NCI-H1694 treated with DMSO at 0.1 percent for 48 hours (cell line): ENCODE results near the gene COL20A1.
"Not testable (repeated sequence)": the region's sequence is repeated elsewhere in the genome, so short reads cannot be mapped to it uniquely, and the experiment has no call there.

Source experiments
- DNase-seq: peaks from one replicate; lab custom pipeline; 2025; lab: John Stamatoyannopoulos, UW

The COL20A1 gene

DNA sequence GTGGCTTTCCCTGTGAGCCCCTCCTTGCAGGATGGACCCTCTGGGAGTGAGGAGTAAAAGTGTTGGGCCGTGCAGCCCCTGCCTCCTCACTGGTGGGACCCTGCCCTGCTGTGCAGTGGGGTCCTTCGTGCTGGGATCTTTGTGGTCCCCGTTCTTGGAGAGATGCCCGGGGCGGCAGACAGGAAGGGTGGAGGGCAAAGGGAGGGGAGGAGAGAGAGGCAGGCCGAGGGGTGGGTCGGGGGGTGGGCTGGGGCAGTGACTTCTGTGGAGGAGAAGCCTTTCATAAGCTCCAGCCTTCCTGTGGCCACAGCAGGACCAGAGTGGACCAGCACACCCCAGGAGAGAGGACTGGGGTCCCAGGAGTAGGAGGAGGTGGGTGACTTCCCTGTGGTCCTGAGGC is at the start of gene COL20A1:
Gene COL20A1 (plus strand): TSS at position 283 of the 400 bp plus-strand sequence. CDS start 1,922 bp downstream, outside the sequence.
- no peak for DNase-seq

DNA sequence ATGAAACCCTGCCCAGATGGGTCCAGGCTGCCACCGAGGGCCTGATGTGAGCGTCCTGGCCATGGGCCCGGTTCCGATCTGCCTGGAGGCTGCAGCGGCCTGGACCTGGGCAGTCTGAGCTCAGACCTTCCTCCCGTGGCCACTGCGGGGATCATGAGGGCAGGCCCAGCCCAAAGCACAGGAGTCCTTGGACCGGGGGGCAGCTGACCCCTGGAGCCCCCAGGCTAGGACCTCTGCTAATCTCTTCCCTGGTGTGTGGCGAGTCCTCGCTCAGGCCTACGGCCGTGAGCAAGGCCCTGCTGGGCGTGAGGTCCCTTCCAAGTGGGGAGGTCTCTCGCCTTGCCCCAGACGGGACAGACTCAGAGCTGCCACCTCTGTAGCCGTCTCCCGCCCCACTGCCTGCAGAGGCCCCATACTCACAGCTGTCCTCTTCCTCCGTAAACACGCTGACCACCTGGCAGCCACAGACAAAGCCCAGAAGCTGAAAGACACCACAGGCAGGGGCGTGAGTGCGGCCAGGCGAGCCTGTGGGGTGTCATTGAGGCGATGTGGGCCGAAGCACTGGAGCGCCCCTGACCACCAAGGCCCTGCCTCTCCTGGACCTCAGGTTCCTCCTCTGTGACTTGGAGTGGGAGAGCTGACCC is 49.3 kb upstream of the COL20A1 start:
- DNase-seq, result no peak

DNA sequence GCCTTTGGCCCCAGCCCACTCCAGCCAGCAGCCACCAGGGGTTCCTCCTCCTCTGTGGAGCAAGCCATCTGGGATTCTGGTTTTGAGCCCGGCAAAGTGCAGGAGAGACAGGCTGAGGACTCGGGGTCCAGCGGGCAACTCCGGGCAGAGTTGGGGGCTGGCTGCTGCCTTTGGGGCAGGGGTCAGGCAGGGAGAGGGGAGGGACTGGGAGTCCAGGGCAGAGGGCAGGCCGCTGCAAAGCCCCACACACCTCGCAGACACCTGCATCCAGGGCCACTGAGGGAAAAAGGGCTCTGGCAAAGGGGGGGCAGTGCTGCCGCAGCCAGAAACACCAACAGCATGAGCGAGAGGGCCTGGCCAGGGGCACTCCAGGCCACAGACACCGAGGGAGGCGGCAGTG is 48.5 kb upstream of the COL20A1 start:
- DNase-seq, result no peak

DNA sequence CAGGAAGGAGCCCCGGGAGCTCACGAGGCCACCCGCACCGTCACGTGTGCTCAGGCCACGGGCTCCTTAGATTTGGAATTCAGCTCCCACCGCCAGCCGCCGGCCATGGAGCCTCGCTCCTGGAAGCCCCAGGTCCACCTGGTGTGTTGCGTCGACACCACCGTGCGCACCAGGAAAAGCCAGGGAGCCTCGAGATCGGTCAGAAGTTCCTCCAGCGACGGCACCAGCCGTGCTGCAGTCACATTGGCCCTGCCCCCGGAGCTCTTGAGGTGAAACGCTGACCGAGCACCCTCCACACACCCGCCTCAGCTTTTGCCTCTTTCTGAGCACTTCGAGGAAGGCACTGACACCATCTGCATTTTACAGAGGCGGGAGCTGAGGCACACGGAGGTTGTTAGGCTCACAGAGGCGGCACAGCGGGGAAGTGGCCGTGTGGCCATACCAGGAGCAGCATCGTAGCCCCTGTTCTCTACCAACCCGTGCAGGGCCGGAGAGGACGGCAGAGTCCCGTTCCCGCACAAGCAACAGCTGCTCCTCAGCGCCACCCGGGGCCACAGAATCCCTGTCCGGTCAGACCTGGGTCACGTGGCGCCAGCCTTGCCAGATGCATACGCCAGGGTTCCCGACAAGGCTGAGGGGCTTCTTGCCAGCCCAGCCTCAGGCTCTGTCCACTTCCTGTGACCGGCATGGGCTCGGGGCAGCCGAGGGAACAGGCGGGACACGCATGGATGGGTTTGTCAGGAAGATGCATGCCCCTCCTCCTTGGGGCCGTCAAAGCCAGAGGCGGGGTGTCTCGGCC is 46.3 kb upstream of the COL20A1 start:
- no peak for DNase-seq

DNA sequence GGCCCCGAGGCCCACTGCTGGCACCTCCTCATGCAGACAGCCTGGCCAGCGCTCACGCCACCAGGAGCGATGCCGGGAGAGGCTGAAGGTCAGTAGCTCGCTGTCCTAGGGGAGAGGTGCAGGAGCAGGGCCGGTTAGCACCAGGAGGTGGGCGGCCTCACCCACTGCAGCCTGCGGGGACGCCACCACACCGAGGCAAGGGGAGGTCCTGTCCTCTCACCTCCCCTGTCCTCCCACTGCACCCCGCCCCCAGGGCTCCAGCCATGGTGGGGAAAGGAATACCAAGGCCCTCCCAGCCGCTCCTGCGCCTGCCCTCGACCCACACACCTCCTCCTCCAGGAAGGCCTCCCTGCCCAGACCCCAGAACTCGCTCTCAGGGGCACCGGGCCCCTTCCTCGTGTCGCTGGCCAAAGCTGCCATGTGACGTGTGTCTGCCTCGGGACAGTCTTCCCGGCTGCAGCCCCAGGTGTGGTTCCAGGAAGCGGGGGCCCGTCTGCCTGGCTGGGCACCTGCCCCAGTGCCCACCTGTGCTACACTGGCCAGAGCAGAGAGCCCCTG is 45.2 kb upstream of the COL20A1 start:
- DNase-seq, result no peak

DNA sequence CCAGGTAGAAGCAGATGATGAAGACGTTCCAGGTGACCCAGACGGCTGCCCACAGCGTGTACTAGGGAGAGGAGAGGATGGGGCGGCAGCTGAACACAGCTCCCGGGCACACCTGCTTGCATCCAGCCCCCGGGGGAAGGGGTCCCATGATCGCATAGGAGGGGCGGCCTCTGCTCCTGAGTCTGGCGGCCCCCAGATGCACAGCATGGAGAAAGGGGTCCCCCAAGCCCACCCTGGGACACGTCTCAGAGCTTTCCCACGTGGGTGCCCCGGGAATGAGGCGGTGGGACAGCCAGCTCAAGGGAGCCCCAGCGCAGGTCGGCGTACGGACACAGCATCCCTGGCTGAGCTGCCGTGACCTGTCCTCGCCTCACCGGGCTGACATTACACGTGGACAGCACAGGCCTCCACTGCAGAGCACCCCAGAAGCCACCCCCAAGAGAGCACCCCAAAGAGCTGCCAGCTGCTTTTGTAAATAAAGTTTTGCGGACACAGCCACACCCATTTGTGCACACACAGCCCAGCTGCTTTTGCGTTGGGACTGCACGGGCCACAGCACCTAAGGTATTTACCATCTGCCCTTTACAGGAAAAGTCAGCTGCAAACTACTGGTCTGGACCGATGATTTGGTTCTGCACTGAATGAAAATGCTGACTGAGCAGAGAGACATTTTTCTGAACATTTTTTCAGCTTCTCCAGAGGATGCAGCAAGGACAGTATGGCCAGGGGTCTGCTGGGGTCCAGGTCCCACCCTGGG is 44.0 kb upstream of the COL20A1 start:
- no peak for DNase-seq

DNA sequence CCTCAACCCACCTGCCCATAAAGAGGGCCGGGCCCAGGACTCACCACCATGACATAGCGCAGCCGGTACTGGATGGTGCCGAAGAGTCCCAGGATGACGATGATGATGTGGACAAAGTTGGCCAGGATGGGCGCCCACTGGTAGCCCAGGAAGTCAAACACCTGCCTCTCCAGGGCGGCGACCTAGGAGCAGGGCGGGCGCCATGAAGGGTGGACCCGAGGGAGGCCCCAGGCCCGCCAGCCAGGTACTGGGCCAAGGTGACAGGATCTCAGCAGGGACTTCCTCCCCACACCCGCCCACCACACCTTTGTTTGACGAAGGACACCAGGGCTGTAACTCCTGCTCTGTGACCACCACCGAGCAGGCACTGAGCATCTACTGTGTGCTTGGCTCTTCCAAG is 43.1 kb upstream of the COL20A1 start:
- no peak for DNase-seq

DNA sequence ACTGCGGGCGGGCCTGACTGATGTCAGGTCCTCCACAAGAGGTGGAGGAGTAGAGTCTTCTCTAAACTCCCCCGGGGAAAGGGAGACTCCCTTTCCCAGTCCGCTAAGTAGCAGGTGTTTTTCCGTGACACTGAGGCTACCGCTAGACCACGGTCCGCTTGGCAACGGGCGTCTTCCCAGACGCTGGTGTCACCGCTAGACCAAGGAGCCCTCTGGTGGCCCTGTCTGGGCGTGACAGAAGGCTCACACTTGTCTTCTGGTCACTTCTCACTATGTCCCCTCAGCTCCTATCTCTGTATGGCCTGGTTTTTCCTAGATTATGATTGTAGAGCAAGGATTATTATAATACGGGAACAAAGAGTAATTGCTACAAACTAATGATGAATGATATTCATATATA is 41.6 kb upstream of the COL20A1 start:
- not testable (repeated sequence) for DNase-seq

DNA sequence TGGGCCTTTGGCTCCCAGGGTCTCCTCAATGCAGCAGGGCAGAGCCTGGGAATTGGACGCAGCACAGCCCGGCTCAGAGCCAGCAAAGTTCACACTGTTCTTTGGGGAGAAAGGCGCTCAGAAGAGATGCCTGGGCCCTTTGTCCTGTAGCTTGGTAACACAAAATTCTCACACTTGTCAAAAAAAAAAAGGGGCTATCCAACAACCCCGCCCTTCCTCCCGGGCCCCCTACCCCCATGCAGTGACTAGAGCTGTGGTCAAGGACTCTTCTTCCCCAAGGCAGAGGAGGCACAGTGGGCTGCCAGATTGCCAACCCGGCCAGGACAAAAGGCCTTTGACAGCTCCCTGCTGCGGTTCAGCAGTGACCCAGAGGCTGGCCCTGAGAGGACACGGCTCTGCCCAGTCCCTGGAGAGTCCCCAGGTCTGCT is 40.7 kb upstream of the COL20A1 start:
- no peak for DNase-seq

DNA sequence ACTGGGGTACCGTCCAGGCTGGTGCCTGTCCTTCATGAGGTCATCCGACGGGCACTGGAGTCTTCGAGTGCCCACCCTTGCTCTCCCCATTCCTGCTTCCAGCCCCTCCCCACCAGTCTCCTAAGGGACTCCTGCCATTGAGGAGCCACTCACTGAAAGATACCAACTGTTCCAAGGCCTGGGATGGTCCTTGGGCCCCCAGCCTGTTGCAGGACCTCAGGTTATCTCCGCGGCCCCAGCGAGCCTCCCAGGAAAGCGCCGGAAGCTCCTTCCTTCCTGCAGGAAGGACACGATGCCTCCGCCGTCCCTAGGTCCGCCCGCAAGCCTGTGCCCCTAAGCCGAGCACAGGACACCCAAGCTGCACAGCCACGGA is 39.9 kb upstream of the COL20A1 start:
- no peak for DNase-seq

DNA sequence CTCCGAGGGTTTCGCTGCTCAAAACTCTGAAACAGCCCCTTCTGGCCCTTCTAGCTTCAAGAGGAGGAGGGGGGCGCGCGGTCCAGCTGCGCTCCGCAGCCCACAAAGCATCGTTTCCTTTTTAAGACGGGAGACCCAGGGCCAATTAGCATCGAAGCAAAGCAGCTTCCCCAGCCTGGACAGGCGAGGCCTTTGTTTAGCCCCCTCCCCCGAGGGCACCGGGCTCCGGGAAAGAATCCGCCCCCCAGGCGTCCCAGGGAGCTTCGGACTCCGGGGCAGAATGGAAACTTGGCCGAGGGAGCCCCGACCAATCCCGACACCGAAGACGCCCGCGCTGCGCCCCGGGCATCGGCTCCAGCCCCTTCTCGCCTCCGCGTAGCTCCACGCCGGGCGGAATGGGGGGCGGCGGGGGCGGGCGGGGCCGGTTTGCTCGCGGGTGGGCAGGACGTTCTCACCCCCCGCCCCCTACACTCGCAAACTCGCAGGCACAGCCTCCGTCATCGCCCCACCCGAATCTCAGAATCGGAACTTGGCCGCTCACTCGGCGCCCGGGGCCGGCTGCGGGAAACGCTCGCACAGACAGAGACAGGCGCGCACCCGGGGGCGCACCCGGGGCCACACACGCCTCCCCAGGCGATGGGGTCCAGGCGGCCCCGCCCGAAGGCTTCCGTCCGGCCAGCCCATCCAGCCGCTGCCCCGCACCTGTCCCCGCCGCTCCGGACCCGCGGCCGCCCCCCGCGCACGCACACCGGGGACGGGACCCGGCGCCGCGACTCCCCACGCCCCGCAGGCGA is 39.4 kb upstream of the COL20A1 start:
- DNase-seq, result no peak

DNA sequence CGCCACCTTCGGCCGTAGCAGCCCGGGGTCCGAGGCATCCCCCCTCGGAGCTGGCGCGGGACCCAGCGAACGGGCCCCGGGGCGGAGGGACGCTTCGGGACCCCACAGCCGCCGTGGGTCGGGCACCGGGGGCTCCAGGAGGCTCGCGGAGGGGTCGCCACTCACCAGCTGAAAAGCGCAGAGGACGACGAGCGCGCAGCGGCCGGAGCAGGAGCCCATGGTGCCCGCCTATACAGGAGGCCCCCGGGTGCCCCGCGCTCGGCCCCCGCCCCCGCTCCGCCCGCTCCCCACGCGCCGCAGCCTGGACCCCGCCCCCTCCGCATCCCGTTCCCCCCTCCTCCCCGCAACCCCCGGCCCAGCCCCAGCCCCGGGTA is 38.8 kb upstream of the COL20A1 start, which contains the start of gene NKAIN4:
Gene NKAIN4 (minus strand): TSS at position 232 of the 374 bp plus-strand sequence. CDS start 13 bp downstream, at position 219.
- no peak for DNase-seq

DNA sequence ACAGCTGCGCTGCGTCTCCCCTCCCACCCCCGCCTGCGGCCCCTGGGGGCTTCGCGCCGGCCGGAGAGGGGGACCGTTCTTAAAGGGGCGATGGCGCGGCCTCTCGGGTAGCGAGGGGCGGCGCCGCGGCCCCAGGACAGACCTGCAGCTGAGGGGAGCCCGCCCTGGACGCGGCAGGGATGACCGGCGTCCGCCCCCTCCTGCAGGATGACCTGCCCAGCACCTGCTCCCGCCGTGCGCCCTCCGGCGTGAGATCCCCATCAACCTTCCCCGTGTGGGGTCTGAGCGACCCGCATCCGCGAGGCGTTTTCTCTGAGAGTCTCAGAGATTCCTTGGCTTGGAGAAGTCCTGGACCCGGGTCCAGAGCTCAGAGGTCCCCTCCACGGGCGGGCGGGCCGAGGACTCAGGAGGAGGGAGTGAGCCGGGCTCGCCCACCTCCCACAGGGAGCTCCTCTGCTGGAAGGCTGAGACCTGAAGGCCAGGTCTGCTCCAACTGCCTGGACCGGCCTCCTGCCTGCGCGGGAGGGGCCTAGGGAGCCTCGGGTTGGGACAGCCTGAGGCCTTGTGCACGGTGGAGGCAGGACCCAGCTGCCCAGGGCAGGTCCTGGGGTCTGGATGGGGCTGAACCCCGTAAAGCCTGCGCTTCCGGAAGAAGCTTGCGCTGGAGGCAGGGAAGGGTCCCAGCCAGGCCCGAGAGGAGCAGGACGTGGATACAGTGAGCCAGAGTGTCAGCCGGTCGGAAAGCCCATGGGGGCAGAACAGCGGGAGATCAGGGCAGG is 38.2 kb upstream of the COL20A1 start:
- no peak for DNase-seq

DNA sequence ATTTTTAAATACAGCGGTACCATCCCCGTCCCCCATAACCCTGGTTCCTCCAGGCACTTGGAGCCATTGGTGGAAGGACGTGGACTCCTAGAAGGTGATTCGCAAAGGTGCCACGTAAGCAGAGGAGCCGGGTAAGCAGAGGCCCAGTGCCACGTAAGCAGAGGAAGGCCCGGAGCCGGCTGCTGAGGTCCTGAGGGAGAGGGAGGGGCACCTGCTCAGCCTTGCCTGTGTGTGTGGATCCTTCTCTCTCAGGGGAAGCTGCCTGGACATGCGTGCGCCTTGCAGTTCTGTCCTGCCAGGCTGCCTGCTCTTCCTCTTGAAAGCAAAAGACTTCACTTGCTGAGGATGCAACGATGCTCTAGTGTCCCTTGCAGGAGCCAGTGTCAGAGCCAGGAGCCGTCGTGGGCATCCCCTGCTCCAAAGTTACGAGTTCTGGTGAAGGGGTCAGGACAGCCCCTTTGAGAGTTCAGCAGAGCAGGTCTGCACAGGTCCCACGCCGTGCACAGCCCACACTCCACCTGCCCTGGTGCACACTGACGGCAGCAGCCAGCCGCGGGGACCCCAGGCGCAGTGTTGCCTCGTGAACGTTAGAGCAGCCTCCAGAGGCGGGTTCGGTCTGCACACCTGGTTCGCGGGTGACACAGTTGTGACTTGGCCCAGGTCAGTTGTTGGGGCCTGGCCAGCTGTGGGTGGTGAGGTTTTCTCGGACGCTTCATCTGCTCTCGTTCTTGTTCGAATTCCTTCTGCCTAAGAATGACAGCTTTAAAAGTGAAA is 36.9 kb upstream of the COL20A1 start:
- no peak for DNase-seq

DNA sequence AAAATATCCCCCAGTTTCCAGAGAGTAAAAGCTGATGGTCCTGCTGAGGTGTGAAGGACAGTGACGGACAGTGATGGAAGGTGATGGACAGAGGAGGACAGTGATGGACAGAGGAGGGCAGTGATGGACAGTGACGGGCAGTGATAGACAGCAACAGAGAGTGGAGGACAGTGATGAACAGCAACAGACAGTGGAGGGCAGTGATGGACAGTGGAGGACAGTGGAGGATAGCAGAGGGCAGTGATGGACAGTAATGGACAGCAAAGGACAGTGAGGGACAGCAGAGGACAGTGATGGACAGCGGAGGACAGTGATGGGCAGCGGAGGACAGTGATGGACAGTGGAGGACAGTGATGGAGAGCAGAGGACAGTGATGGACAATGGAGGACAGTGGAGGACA is 36.0 kb upstream of the COL20A1 start:
- DNase-seq, result no peak

DNA sequence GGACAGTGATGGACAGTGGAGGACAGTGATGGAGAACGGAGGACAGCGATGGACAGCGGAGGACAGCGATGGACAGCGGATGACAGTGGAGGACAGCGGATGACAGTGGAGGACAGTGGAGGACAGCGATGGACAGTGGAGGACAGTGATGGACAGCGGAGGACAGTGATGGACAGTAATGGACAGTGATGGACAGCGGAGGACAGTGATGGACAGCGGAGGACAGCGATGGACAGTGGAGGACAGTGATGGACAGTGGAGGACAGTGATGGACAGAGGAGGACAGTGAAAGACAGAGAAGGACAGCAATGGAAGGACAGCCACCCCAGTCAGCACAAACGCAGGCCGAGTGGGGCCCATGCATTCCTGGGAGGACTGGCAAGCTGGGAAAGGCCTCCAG is 35.4 kb upstream of the COL20A1 start:
- no peak for DNase-seq

DNA sequence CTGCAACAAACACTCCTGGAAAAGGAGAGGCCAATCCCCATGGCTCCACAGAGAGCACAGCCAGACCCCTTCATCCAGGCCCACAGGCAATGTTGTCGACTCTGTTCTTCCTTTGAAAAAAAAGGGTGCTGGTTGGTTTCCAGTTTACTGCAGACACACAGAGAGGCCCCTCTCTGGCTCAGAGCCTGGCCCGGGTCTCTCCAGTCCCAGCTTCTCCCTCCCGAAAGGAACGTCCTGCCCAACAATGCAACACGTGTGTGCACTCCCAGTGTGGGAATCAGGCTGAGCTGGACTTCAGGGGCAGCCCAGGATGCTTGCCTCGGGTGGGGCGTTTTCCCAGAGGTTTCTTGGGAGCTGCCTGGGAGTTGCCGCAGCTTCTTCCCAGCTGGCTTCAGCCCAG is 34.2 kb upstream of the COL20A1 start:
- DNase-seq, result no peak

DNA sequence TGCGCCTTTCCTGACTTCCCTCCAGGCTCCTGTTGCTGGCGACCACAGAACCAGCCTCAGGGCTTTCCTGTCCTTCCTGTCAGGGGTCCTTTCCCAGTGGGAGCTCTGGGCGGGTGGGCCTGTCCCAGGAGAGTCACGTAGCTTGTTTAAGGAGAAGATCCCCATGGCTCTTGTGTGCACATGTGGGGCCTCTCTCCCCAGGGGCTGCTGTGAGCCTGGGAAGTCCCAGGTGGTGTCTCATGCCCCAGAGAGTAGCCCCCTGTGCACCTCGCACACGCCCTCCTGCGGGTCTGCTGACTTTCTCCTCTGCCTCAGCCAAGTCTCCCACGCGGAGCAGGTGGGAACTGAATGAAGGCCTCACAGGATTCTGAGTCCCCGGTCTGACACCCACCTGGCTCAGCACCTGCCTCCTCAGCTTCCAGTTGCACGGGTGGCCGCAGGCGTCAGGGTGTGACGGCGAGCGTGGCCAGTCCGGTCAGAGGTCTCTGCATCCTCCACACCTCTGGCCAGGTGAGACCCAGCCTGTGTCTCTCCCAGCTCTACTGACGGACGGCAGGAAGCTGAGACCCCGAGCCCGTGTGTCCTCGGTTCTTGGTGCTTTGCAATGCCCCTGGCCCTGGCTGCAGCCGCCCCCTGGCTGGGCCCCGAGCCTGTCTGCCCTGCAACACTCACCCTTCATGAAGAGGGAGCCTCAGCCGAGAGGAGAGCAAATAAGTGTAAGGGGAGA is 33.1 kb upstream of the COL20A1 start:
- DNase-seq, result no peak

DNA sequence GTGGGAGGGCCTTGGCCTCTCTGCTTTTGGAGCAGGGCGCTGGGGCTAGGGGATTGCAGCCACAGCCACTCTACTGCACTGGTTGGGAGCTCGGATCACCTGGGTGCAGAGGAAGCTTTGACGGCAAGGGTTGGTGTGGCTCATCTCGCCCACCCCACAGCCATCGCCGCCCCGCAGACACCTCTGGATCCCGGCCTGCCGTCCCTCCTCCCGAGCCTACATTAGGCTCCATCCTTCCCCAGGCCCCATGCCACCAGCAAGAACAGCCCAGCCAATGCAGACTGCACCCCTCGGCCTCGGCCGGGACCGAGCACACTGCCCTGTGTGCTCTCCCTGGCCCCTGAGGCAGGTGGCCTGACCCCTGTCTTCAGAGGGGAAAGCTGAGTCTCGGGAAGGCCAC is 32.5 kb upstream of the COL20A1 start:
- DNase-seq, result no peak
